ENCODE measurements around the gene TGOLN2.

DNA sequence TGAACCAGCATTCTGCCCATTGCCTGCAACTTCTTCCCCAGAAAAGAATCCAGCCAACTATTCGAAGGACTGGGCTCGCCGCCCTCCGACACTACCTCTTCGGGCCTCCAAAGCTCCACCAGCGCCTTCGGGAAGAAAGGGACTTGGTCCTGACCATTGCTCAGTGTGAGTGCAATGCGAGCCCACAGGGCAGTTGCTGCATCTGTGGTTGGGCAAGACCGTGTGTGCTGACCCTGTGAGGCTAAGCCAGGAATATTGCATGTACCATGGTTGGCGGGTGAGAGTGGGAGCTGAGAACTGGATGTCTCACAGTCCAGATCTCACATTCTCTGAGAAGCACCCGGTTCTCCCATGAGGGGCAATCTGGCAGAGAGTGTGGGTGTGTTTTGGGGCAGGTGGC, 43.3 kb upstream of the TGOLN2 start:
- TF ChIP-seq, protein P1, sequence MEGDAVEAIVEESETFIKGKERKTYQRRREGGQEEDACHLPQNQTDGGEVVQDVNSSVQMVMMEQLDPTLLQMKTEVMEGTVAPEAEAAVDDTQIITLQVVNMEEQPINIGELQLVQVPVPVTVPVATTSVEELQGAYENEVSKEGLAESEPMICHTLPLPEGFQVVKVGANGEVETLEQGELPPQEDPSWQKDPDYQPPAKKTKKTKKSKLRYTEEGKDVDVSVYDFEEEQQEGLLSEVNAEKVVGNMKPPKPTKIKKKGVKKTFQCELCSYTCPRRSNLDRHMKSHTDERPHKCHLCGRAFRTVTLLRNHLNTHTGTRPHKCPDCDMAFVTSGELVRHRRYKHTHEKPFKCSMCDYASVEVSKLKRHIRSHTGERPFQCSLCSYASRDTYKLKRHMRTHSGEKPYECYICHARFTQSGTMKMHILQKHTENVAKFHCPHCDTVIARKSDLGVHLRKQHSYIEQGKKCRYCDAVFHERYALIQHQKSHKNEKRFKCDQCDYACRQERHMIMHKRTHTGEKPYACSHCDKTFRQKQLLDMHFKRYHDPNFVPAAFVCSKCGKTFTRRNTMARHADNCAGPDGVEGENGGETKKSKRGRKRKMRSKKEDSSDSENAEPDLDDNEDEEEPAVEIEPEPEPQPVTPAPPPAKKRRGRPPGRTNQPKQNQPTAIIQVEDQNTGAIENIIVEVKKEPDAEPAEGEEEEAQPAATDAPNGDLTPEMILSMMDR (IDR thresholded peaks at IDR 0.05) = no peak
- TF ChIP-seq POLR2A (IDR thresholded peaks at IDR 0.05) = no peak

Measured in prostate gland (tissue), 2 donors.